HEK293T (cell line): ENCODE measurements around the gene SUGCT.

Experiments used
- CTCF ChIA-PET: fragments of 350-600 bp; formaldehyde crosslinking; extraction: SDS; loops from one replicate; lab custom pipeline; 2021; ENCODE audit warnings: antibody characterized with exemption, inconsistent platforms; lab: Yijun Ruan, JAX
- POLR2A ChIA-PET: fragments of 350-600 bp; formaldehyde crosslinking; extraction: SDS; loops from one replicate; lab custom pipeline; 2020; ENCODE audit warnings: antibody characterized with exemption, inconsistent platforms; lab: Yijun Ruan, JAX
- DNase-seq: peaks from one replicate; pipeline ENCODE4 v3.0.0; 2012; ENCODE audit warnings: mixed read lengths; ENCODE audit errors: extremely low spot score
- ARNT ChIP-seq: fragments of 450-650 bp; IDR thresholded peaks from 2 replicates; pipeline ENCODE4 v1.6.1; 2017; ENCODE audit warnings: mild to moderate bottlenecking
- BHLHE40 ChIP-seq: fragments of 450-650 bp; IDR thresholded peaks from 2 replicates; pipeline ENCODE4 v1.6.1; 2016; ENCODE audit warnings: mild to moderate bottlenecking, moderate library complexity, borderline replicate concordance
- CTBP1 ChIP-seq: fragments of 450-650 bp; IDR thresholded peaks from 2 replicates; pipeline ENCODE4 v1.6.1; 2016; ENCODE audit warnings: borderline replicate concordance
- ELF4 ChIP-seq: fragments of 450-650 bp; IDR thresholded peaks from 2 replicates; pipeline ENCODE4 v1.6.1; 2017; ENCODE audit warnings: antibody characterized with exemption
- FOXA1 ChIP-seq: fragments of 450-650 bp; IDR thresholded peaks from 2 replicates; pipeline ENCODE4 v1.6.1; 2016; ENCODE audit warnings: mild to moderate bottlenecking
- FOXK2 ChIP-seq: fragments of 450-650 bp; IDR thresholded peaks from 2 replicates; pipeline ENCODE4 v1.6.1; 2016; ENCODE audit warnings: mild to moderate bottlenecking
- FOXM1 ChIP-seq: fragments of 450-650 bp; IDR thresholded peaks from 2 replicates; pipeline ENCODE4 v1.6.1; 2017; ENCODE audit warnings: mild to moderate bottlenecking, borderline replicate concordance
- HDGF ChIP-seq: fragments of 450-650 bp; IDR thresholded peaks from 2 replicates; pipeline ENCODE4 v1.6.1; 2017; ENCODE audit warnings: antibody characterized with exemption, borderline replicate concordance
- L3MBTL2 ChIP-seq: fragments of 450-650 bp; conservative IDR thresholded peaks from 2 replicates; pipeline ENCODE4 v1.6.1; 2016; ENCODE audit warnings: mild to moderate bottlenecking
- LEF1 ChIP-seq: fragments of 450-650 bp; IDR thresholded peaks from 2 replicates; pipeline ENCODE4 v1.6.1; 2017; ENCODE audit warnings: mild to moderate bottlenecking, borderline replicate concordance
- NFRKB ChIP-seq: fragments of 450-650 bp; IDR thresholded peaks from 2 replicates; pipeline ENCODE4 v1.6.1; 2016; ENCODE audit warnings: mild to moderate bottlenecking, moderate library complexity
- SP1 ChIP-seq: fragments of 450-650 bp; IDR thresholded peaks from 2 replicates; pipeline ENCODE4 v1.6.1; 2017
- SUZ12 ChIP-seq: fragments of 450-650 bp; IDR thresholded peaks from 2 replicates; pipeline ENCODE4 v1.6.1; 2016; ENCODE audit warnings: mild to moderate bottlenecking
- TARDBP ChIP-seq: fragments of 450-650 bp; IDR thresholded peaks from 2 replicates; pipeline ENCODE4 v1.6.1; 2016
- ZNF384 ChIP-seq: fragments of 450-650 bp; IDR thresholded peaks from 2 replicates; pipeline ENCODE4 v1.6.1; 2016
- TF ChIP-seq, protein P1 (sequence below): fragments of 450-650 bp; IDR thresholded peaks from 2 replicates; pipeline ENCODE4 v1.6.1; 2016

Gene SUGCT

DNA sequence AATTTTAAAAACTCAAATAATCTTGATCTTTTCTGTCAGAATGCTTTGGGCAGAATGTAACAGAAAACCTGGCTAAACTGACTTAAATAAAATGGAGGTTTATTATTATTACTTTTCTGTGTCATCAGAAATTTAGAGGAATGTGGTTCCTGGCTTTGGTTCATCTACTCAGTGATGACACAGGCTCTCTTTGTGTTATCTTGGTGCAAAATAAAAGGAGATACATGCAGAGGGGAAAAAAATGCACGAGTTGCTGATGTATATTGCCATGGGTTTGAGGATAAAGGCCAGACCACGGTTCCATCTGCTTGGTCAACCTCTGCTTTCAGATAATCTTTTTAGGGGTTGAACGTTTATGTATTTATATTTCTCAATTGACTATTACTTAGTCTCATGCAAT lies 181.4 kb downstream of the SUGCT start:
- DNase-seq = no peak
- ChIA-PET POLR2A (no interaction called here), CTCF (no interaction called here)

DNA sequence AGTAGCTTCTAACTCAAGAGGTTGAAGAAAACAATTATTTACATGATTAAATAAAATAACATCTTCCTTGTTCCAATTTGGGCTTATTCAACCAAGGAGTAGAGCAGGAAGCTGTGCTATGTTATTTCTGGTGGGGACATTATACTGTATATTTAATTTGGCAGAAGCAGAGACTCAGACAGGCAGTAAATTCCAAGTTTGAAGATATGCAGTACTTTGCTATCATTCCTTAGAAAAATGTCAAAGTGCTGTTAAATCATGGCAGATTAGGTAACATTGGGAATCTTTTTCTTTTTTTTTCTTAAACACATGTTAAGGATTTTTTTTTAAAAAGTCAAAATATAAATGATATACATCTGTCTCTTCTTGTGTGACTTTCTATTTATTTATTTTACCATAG lies 190.1 kb downstream of the SUGCT start:
- TF ChIP-seq ARNT (no peak), SP1 (no peak), ZNF384 (no peak), TARDBP (no peak), L3MBTL2 (no peak), LEF1 (no peak), NFRKB (no peak), BHLHE40 (no peak), ELF4 (no peak), FOXA1 (no peak), HDGF (no peak), SUZ12 (no peak), FOXM1 (no peak), CTBP1 (no peak), FOXK2 (no peak)
- TF ChIP-seq, protein P1, sequence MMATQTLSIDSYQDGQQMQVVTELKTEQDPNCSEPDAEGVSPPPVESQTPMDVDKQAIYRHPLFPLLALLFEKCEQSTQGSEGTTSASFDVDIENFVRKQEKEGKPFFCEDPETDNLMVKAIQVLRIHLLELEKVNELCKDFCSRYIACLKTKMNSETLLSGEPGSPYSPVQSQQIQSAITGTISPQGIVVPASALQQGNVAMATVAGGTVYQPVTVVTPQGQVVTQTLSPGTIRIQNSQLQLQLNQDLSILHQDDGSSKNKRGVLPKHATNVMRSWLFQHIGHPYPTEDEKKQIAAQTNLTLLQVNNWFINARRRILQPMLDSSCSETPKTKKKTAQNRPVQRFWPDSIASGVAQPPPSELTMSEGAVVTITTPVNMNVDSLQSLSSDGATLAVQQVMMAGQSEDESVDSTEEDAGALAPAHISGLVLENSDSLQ = no peak
- POLR2A ChIA-PET = no interaction called here
- CTCF ChIA-PET = interaction anchor here (1.6 kb wide), 1 partner anchor 92 kb away, joined by 3 read pairs; no protein-coding TSS in a partner anchor
- no peak for DNase-seq

More for the DNA sequence above, 181.4 kb downstream of the SUGCT start:
- TF ChIP-seq L3MBTL2 (no peak), HDGF (no peak), FOXM1 (no peak), FOXA1 (no peak), ELF4 (no peak), FOXK2 (no peak)
- TF ChIP-seq, protein P1 = no peak

DNA sequence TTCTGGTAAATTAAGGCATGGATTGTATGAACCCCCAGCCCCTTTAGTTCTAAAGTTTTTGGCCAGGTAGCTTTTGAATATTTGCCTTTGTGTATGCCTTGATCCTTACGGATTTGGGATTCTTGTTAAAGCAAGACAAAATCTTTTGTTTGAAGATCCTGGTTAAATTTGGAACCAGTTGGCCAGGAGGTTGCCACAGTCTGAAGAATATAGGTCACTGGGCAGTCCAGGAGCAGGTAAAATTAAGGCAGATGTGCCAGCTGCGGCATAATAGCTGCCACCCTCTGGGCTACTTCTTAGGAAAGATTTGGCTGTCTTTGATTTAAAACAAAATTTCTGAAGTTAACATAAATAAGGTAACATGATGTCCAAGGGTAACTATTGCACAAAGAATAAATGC lies 192.3 kb downstream of the SUGCT start:
- TF ChIP-seq ARNT (no peak), ZNF384 (no peak), L3MBTL2 (no peak), FOXA1 (no peak), BHLHE40 (no peak), FOXK2 (no peak), FOXM1 (no peak), ELF4 (no peak), TARDBP (no peak), NFRKB (no peak), LEF1 (no peak), CTBP1 (no peak), SP1 (no peak), SUZ12 (no peak), HDGF (no peak)
- TF ChIP-seq, protein P1 = no peak
- DNase-seq = no peak
- ChIA-PET CTCF (no interaction called here), POLR2A (no interaction called here)

DNA sequence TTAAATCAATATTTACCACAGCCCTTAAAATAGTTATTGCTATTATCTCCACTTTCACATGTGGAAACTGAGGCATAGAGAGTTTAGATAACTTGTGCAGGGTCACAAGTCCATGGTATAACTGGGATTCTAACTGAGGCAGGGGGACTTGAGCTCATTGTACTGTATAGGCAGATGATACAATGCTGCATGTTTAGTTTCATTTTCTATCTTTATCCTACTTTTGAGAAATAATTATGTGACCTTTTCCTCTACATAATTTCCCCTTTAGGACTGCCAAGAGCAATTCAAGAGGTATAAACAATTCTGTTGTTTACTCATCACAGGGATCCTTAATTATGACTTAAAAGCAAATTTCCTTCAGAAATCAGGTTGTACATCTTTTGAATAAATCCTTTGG lies 193.1 kb downstream of the SUGCT start:
- DNase-seq = no peak
- TF ChIP-seq FOXA1 (no peak), SUZ12 (no peak), LEF1 (no peak)
- ChIA-PET CTCF (no interaction called here), POLR2A (no interaction called here)

DNA sequence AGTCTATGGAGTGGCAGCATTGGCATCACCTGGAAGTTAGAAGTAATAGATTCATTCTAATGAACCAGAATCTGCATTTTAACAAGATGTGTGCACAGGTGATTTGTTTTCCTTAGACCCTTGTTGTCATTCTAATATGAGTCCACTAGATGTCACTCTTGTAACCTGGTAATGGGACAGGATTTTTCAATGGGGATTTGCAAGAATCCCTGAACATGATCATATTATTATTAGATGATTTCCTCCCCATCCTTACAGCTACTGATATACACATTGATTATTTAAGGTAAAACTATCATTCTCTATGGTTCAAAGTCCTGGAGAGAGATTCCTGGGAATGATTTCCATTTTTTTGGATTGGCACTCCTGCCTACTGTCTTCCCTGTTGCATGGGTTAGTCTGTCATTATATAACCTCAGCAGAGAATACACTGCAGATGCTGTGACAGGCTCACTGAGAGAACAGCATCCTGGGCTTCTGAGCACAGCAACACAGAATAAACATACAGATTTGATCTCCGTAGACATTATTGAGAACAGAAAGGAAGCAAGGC lies 194.9 kb downstream of the SUGCT start:
- POLR2A ChIA-PET = no interaction called here
- peak; percentile 54 for DNase-seq
- TF ChIP-seq ZNF384 (no peak), ARNT (no peak), FOXK2 (no peak), FOXA1 (no peak)
- CTCF ChIA-PET = interaction anchor here (1.1 kb wide), 1 partner anchor 275 kb away, joined by 3 read pairs; no protein-coding TSS in a partner anchor

DNA sequence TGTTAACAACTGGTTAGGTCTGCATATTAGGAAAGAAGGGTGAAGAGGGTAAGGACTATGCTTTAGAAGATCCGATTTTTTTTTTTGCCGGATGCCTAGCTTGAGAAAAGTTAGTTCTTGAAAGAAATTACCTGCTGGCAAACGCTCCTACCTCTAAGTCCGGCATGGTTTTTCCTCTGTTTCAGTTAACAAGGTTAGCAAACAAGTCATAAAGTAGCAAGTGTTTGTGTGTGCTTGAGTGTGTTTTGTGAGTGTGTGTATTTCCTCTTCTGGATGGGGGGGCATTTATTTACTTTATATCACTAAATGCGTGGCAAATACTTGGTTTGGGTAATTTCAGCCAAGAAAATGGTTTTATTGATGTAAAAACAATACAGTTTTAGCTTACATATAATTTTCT lies 195.6 kb downstream of the SUGCT start:
- ChIA-PET CTCF (interaction anchor here (1.1 kb wide), 1 partner anchor 274 kb away, joined by 3 read pairs; no protein-coding TSS in a partner anchor), POLR2A (no interaction called here)
- no peak for DNase-seq
- no peak for TF ChIP-seq ELF4

DNA sequence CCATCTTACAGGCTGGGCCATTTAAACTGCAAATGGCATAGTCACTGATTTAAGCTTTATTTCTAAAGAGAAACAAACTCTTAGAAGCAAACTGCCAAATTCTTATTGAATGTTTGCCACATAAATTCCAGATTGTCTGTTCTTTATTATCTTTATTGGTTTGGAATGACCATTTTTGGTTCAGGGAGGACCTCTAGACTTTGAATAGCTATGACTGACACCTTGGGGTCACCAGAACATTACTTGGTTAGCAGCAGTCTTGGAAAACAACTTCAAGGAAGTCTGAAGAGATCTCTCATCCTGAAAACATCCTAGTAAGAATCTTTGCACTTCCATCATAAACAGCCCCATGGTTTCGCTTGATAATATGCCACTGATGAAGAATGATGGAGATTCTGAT lies 197.1 kb downstream of the SUGCT start:
- CTCF ChIA-PET = no interaction called here
- POLR2A ChIA-PET = no interaction called here
- DNase-seq = no peak
- TF ChIP-seq LEF1 (no peak), ELF4 (no peak), L3MBTL2 (no peak), TARDBP (no peak), BHLHE40 (no peak), NFRKB (no peak), FOXK2 (no peak), CTBP1 (no peak), FOXA1 (no peak), ZNF384 (no peak), FOXM1 (no peak)
- TF ChIP-seq, protein P1 = no peak
